Brain microvascular endothelial cell (primary cell): ENCODE data around the gene FAS.

Source experiments
- DNase-seq: peaks from one replicate; pipeline ENCODE4 v3.0.0-alpha.2; 2020
- H3K27ac ChIP-seq: fragments of 250-450 bp; sonication (Bioruptor Pico); 2 replicates; pipeline ENCODE4 v1.5.1; 2020; ENCODE audit warnings: mild to moderate bottlenecking, moderate library complexity
- H3K27me3 ChIP-seq: fragments of 250-450 bp; sonication (Bioruptor Pico); replicated peaks from 2 replicates; pipeline ENCODE4 v1.5.1; 2020; ENCODE audit warnings: mild to moderate bottlenecking
- H3K36me3 ChIP-seq: fragments of 250-450 bp; sonication (Bioruptor Pico); replicated peaks from 2 replicates; pipeline ENCODE4 v1.5.1; 2020; ENCODE audit warnings: mild to moderate bottlenecking
- H3K4me3 ChIP-seq: 2 replicates; pipeline ENCODE4 v1.5.1; 2011; ENCODE audit warnings: low read depth, mild to moderate bottlenecking, control low read depth, low read length, moderate library complexity
- CTCF ChIP-seq: IDR thresholded peaks from 2 replicates; pipeline ENCODE4 v1.5.1; 2011; ENCODE audit warnings: low read depth, mild to moderate bottlenecking, moderate library complexity, low read length, control low read depth, inconsistent platforms; ENCODE audit errors: missing control alignments
- in situ Hi-C: cut with HindIII; loops from 2 replicates; pipeline ENCODE4 v1.10.0; 2017; ENCODE audit warnings: low sequenced_read_pairs, low pct_ligation_motif_present

FAS gene

DNA sequence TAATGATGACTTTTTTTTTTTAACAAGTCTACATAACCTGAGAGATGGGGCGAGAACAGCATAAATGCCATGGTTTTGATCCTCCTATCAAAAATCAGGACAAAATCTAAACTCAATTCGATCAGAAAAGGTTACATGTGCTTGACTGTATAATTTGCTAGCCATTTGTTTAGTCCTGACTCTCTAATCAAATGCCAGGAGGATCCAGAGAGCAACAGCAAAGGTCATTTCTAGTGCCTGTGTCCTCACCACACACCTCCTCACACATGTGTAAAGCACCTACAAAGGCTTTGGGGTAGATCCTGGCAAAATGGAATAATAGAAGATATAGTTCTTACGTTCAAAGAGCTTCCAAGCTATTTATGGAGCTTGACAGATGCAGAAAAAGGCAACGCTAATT lies 11.0 kb upstream of the FAS start:
- Histone ChIP-seq H3K4me3 (no peak overlapping the region), H3K27ac (no peak overlapping the region), H3K27me3 (no peaks in the 10 kb centered on the region), H3K36me3 (no peaks in the 10 kb centered on the region)
- in situ Hi-C loops, result no loop called here
- no peak for DNase-seq
- no peak for TF ChIP-seq CTCF

DNA sequence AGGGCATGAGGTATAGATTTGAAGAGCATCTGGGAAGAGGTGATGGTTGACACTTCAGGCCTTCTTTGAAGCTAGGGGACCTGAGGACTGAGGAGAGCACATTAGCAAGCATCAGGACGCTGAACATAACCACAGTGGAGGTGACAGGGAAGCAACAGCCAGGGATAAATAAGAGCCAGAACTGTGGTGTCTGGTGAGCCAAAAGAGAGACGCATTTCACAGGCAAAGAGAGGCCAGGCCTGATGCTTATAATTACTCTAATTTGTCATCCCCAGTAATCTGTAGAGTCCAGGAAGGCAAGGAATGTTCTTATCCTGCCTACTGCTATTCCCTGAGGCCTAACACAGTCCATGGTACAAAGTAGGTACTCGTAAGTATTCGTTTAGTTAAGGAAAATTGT lies 10.4 kb upstream of the FAS start:
- no peaks in the 10 kb centered on the region for H3K27me3 ChIP-seq
- no peak for DNase-seq
- in situ Hi-C loops, result no loop called here
- H3K4me3 ChIP-seq, result no peak overlapping the region
- H3K27ac ChIP-seq, result no peak overlapping the region
- no peak for TF ChIP-seq CTCF
- H3K36me3 ChIP-seq, result no peaks in the 10 kb centered on the region

DNA sequence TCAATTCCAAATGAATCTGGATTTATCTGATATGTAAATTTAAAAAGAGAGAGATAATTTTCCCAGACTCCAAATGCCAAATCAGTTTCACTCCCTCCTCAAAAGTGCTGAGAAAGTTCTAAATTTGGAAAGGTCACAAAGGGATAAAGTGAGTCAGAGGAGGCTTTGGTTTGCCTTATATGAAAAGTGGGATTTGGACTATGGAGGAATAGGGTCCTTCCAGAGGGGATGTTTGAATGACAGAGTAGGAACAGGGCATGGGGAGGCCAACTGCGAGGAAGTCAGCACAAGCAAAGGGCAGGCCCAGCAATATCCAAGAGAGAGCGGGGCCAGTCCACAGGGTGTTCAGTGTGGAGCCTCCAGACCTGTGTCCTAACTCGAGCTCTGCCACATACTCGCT lies 9.8 kb upstream of the FAS start:
- no peaks in the 10 kb centered on the region for H3K36me3 ChIP-seq
- in situ Hi-C loops, result no loop called here
- no peak for TF ChIP-seq CTCF
- no peak overlapping the region for H3K27ac ChIP-seq
- no peaks in the 10 kb centered on the region for H3K27me3 ChIP-seq
- DNase-seq, result no peak
- H3K4me3 ChIP-seq, result no peak overlapping the region

GRCh38 chr10:88981435-88981834 lies 9.2 kb upstream of the FAS start:
- Histone ChIP-seq H3K4me3 (no peak overlapping the region), H3K27ac (no peak overlapping the region), H3K36me3 (no peaks in the 10 kb centered on the region), H3K27me3 (no peaks in the 10 kb centered on the region)
- no peak for TF ChIP-seq CTCF
- in situ Hi-C loops, result no loop called here
- no peak for DNase-seq

DNA sequence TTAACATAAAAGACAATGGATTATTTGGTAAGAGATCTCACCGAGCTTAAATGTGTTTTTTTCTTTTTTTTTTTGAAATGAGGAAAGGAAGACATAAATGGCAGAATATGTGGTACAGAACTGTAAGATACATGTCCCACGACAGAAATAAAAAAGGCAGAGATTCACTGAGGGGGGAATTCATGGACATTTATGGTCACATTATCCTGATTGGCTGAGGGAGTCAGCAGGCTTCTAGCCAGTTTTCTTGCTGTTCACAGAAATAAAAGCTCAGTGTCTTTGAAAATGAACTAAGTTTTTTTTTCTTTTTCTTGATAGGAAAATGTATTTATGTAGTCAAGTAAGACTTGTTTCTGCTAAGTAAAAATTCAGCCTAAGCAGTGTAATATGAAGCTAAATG lies 8.2 kb upstream of the FAS start:
- no peak overlapping the region for H3K27ac ChIP-seq
- in situ Hi-C loops, result no loop called here
- no peaks in the 10 kb centered on the region for H3K36me3 ChIP-seq

More for the DNA sequence above, 8.2 kb upstream of the FAS start:
- H3K4me3 ChIP-seq, result no peak overlapping the region
- no peak for DNase-seq
- no peak for TF ChIP-seq CTCF
- H3K27me3 ChIP-seq, result no peaks in the 10 kb centered on the region
